ENCODE data around the gene AGPAT4. TPM values are rescaled to one million over a fixed set of nuclear protein-coding genes. Genes with fewer than 3 reads are reported as not detected.
"Not testable (repeated sequence)": the region's sequence is repeated elsewhere in the genome, so short reads cannot be mapped to it uniquely, and the experiment has no call there.

The AGPAT4 gene, protein sequence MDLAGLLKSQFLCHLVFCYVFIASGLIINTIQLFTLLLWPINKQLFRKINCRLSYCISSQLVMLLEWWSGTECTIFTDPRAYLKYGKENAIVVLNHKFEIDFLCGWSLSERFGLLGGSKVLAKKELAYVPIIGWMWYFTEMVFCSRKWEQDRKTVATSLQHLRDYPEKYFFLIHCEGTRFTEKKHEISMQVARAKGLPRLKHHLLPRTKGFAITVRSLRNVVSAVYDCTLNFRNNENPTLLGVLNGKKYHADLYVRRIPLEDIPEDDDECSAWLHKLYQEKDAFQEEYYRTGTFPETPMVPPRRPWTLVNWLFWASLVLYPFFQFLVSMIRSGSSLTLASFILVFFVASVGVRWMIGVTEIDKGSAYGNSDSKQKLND
- 1.5 and 5.8 TPM in 2 replicates for total RNA-seq (2014; rRNA removed; shearing (Covaris generic); ENCODE audit: low replicate concordance)

- no peaks in the 10 kb centered on the region for H3K27me3 ChIP-seq
- H3K36me3 ChIP-seq = peaks cover 3% of the 10 kb centered on the region; the same call in 1 of the 2 replicates
- H3K4me3 ChIP-seq = peak within 1 kb of the TSS; percentile 66
- no peaks in the 10 kb centered on the region for H3K9me3 ChIP-seq
- DNase-seq = peak; percentile 70
These were observed at the start of gene AGPAT4 for GRCh38 chr6:161273752-161274487. TSS of gene AGPAT4 (minus strand) at chr6:161274061. CDS start at chr6:161232213, 41,848 bp downstream.

DNA sequence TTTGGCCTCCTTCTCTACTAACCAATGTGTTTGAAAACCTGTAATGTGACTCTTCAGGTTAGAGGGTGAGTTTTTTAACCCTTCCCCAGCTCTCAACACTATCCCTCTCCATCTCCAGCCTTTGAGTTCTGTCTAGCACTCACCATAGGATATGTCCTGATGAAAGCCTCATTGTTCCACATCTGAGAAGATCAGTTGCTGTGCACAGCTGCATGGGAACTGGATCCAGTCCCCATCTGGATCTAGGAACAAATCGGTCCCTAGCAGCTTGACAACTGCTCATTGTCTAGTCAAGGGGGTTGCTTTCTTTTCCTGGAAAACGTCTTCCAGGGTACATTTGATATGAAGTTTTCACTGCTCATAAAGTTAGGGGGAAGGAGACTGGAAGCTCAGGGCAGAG is 45.4 kb upstream of the AGPAT4 start:
- H3K4me3 ChIP-seq = no peak overlapping the region
- H3K36me3 ChIP-seq = no peaks in the 10 kb centered on the region
- no peak for DNase-seq
- no peaks in the 10 kb centered on the region for H3K9me3 ChIP-seq
- H3K27me3 ChIP-seq = no peaks in the 10 kb centered on the region

- Histone ChIP-seq H3K36me3 (no peaks in the 10 kb centered on the region), H3K4me3 (no peak overlapping the region), H3K9me3 (no peaks in the 10 kb centered on the region), H3K27me3 (no peaks in the 10 kb centered on the region)
- DNase-seq = no peak
These were observed 44.6 kb upstream of the AGPAT4 start for GRCh38 chr6:161318456-161318855.

GRCh38 chr6:161316531-161316930 is 42.7 kb upstream of the AGPAT4 start:
- no peak for DNase-seq
- Histone ChIP-seq H3K36me3 (no peaks in the 10 kb centered on the region), H3K4me3 (no peak overlapping the region), H3K27me3 (no peaks in the 10 kb centered on the region), H3K9me3 (no peaks in the 10 kb centered on the region)

- not testable (repeated sequence) for DNase-seq, H3K4me3 ChIP-seq, H3K36me3 ChIP-seq, H3K27me3 ChIP-seq, H3K9me3 ChIP-seq
These were observed 41.5 kb upstream of the AGPAT4 start for GRCh38 chr6:161315246-161315917.

GRCh38 chr6:161314541-161315245 is 40.8 kb upstream of the AGPAT4 start:
- not testable (repeated sequence) for H3K4me3 ChIP-seq, H3K36me3 ChIP-seq, H3K9me3 ChIP-seq, DNase-seq, H3K27me3 ChIP-seq

GRCh38 chr6:161313940-161314509 is 40.2 kb upstream of the AGPAT4 start:
- H3K27me3 ChIP-seq = no peaks in the 10 kb centered on the region
- no peak for DNase-seq
- no peak overlapping the region for H3K4me3 ChIP-seq
- H3K36me3 ChIP-seq = no peaks in the 10 kb centered on the region
- H3K9me3 ChIP-seq = no peaks in the 10 kb centered on the region

- not testable (repeated sequence) for H3K36me3 ChIP-seq, H3K9me3 ChIP-seq, DNase-seq, H3K4me3 ChIP-seq, H3K27me3 ChIP-seq
These were observed 39.6 kb upstream of the AGPAT4 start for GRCh38 chr6:161313475-161313874.

DNA sequence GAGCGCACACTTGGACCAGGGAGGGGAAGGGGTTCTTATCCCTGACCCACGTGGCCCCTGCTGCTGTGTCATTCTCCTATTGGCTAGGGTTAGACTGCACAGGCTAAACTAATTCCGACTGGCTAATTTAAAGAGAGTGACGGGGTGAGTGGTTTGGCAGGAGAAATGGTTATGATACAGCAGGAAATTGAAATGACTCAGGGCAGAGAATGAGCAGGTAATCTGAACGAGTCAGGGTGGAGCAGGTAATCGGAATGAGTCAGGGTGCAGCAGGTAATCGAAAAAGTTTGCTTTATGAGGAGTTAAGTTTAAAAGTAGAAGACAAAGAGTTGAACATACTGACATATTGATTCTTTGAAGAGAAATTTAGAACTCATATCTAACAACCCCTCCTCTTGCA is 35.9 kb upstream of the AGPAT4 start:
- not testable (repeated sequence) for H3K4me3 ChIP-seq, H3K27me3 ChIP-seq, DNase-seq, H3K9me3 ChIP-seq, H3K36me3 ChIP-seq

GRCh38 chr6:161308075-161308655 is 34.3 kb upstream of the AGPAT4 start:
- Histone ChIP-seq H3K36me3 (no peaks in the 10 kb centered on the region), H3K4me3 (no peak overlapping the region), H3K27me3 (no peaks in the 10 kb centered on the region), H3K9me3 (no peaks in the 10 kb centered on the region)
- DNase-seq = no peak

DNA sequence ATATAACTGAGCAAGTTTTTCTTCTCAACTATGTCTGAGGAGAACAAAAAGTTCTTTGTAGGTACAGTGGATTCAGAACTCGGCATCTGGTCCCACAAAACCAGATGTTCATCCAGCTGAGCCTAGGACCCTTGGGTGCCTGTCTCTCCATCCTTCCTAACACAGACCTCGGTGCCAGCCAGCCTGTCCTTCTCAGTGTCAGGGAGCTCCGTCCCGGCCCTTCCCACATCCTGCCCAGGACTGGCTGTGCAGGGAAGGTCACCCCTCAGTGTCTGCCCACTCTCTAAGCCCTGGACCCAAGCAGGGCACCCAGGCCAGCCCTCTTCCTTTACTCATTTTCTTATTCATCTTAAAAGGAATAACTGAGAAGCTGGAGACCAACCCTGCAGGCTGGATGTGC is 32.0 kb upstream of the AGPAT4 start:
- no peak for DNase-seq
- no peaks in the 10 kb centered on the region for H3K27me3 ChIP-seq
- no peaks in the 10 kb centered on the region for H3K9me3 ChIP-seq
- H3K4me3 ChIP-seq = no peak overlapping the region
- H3K36me3 ChIP-seq = no peaks in the 10 kb centered on the region

- no peak overlapping the region for H3K4me3 ChIP-seq
These were observed 29.9 kb upstream of the AGPAT4 start for GRCh38 chr6:161303628-161304340.

DNA sequence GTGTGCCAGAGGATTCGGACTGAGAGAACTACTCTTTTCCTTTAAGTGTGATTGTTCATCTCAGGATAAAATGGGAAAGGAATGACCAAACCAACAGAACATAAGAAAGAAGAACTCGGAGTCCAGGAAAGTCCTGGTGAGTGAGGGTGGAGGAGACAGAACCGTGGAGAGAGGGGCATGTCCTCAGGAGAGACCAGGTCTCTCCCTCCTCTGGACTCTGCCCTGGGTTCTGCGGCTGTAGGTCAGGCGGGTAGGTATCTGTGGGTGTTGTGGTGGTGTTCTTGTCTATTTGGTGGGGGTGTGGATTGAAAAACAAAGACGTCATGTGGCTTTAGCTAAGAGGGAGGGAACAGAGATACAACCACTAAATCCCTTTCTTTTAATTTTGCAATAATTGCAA is 29.1 kb upstream of the AGPAT4 start:
- no peak for DNase-seq
- no peaks in the 10 kb centered on the region for H3K9me3 ChIP-seq
- H3K36me3 ChIP-seq = no peaks in the 10 kb centered on the region
- H3K4me3 ChIP-seq = no peak overlapping the region
- no peaks in the 10 kb centered on the region for H3K27me3 ChIP-seq

More at GRCh38 chr6:161303628-161304340, 29.9 kb upstream of the AGPAT4 start:
- Histone ChIP-seq H3K36me3 (no peaks in the 10 kb centered on the region), H3K9me3 (no peaks in the 10 kb centered on the region), H3K27me3 (no peaks in the 10 kb centered on the region)
- DNase-seq = no peak

- peak; percentile 80 for DNase-seq
- no peak overlapping the region for H3K4me3 ChIP-seq
- H3K9me3 ChIP-seq = no peaks in the 10 kb centered on the region
- no peaks in the 10 kb centered on the region for H3K36me3 ChIP-seq
- no peaks in the 10 kb centered on the region for H3K27me3 ChIP-seq
These were observed 27.5 kb upstream of the AGPAT4 start for GRCh38 chr6:161301338-161301737.

- no peak for DNase-seq
- Histone ChIP-seq H3K9me3 (no peaks in the 10 kb centered on the region), H3K27me3 (no peaks in the 10 kb centered on the region), H3K36me3 (no peaks in the 10 kb centered on the region), H3K4me3 (no peak overlapping the region)
These were observed 27.0 kb upstream of the AGPAT4 start for GRCh38 chr6:161300823-161301222.

Data from MG63 (cell line).